Astrocyte (in vitro differentiated cells and primary cell): Measurements from ENCODE around the gene USP25. TPM values are rescaled to one million over a fixed set of nuclear protein-coding genes. Genes with fewer than 3 reads are reported as not detected.
A peak's percentile ranks its signal among the peaks of the same experiment; 100 is the strongest.

Experiments used
- DNase-seq: peaks from one replicate; pipeline ENCODE4 v3.0.0-alpha.2; 2010; ENCODE audit warnings: low read depth
- FAIRE-seq: peaks from 2 replicates; lab custom pipeline; 2011; peaks lifted over from hg19 to GRCh38; lab: Jason Lieb, UNC
- H2AFZ ChIP-seq: 2 replicates; pipeline ENCODE4 v1.6.0; 2012; ENCODE audit warnings: low read depth, low read length, inconsistent platforms
- H3K27ac ChIP-seq: 2 replicates; pipeline ENCODE4 v1.5.1; 2011; ENCODE audit warnings: low read depth, low read length, inconsistent platforms
- H3K27me3 ChIP-seq: 2 replicates; pipeline ENCODE4 v1.6.0; 2011; ENCODE audit warnings: low read length, inconsistent platforms; ENCODE audit not compliant: insufficient read depth
- H3K36me3 ChIP-seq: 2 replicates; pipeline ENCODE4 v1.5.1; 2011; ENCODE audit warnings: low read length, inconsistent platforms; ENCODE audit not compliant: insufficient read depth
- H3K4me1 ChIP-seq: 2 replicates; pipeline ENCODE4 v1.5.1; 2011; ENCODE audit warnings: low read length, inconsistent platforms; ENCODE audit not compliant: insufficient read depth
- H3K4me2 ChIP-seq: 2 replicates; pipeline ENCODE4 v1.6.0; 2012; ENCODE audit warnings: low read length, inconsistent platforms
- H3K4me3 ChIP-seq: 2 replicates; pipeline ENCODE4 v1.5.1; 2011; ENCODE audit warnings: low read depth, mild to moderate bottlenecking, low read length, inconsistent platforms; ENCODE audit not compliant: insufficient read depth
- H3K79me2 ChIP-seq: 2 replicates; pipeline ENCODE4 v1.6.0; 2012; ENCODE audit warnings: mild to moderate bottlenecking, low read length, inconsistent platforms; ENCODE audit not compliant: insufficient read depth
- H3K9ac ChIP-seq: 2 replicates; pipeline ENCODE4 v1.6.0; 2012; ENCODE audit warnings: mild to moderate bottlenecking, low read length, inconsistent platforms
- H3K9me3 ChIP-seq: 2 replicates; pipeline ENCODE4 v1.5.1; 2012; ENCODE audit warnings: low read depth, mild to moderate bottlenecking, low read length, inconsistent platforms; ENCODE audit not compliant: insufficient read depth
- H4K20me1 ChIP-seq: 2 replicates; pipeline ENCODE4 v1.6.0; 2012; ENCODE audit warnings: low read length, inconsistent platforms; ENCODE audit not compliant: insufficient read depth
- H3K27ac Mint-ChIP-seq: one replicate; pipeline ENCODE4 v1.8.0; 2021; ENCODE audit warnings: mild to moderate bottlenecking, mixed read lengths; ENCODE audit not compliant: unreplicated experiment
- H3K27me3 Mint-ChIP-seq: one replicate; pipeline ENCODE4 v1.8.0; 2021; ENCODE audit warnings: low read depth, mixed read lengths; ENCODE audit not compliant: unreplicated experiment
- H3K36me3 Mint-ChIP-seq: one replicate; pipeline ENCODE4 v1.8.0; 2021; ENCODE audit warnings: low read depth, mixed read lengths; ENCODE audit not compliant: unreplicated experiment
- H3K4me1 Mint-ChIP-seq: one replicate; pipeline ENCODE4 v1.8.0; 2021; ENCODE audit warnings: low read depth, mixed read lengths; ENCODE audit not compliant: unreplicated experiment
- H3K4me3 Mint-ChIP-seq: one replicate; pipeline ENCODE4 v1.8.0; 2021; ENCODE audit warnings: mild to moderate bottlenecking, moderate library complexity, mixed read lengths; ENCODE audit not compliant: unreplicated experiment
- H3K9me3 Mint-ChIP-seq: one replicate; pipeline ENCODE4 v1.8.0; 2021; ENCODE audit warnings: mild to moderate bottlenecking, mixed read lengths; ENCODE audit not compliant: unreplicated experiment
- CTCF ChIP-seq: IDR thresholded peaks from 2 replicates; pipeline ENCODE4 v1.5.1; 2011; ENCODE audit warnings: low read depth, mild to moderate bottlenecking, inconsistent platforms, low read length, moderate library complexity; ENCODE audit not compliant: insufficient read depth
- EZH2 ChIP-seq: IDR thresholded peaks from 2 replicates; pipeline ENCODE4 v1.6.1; 2012; ENCODE audit warnings: mild to moderate bottlenecking, low read length, inconsistent platforms; ENCODE audit not compliant: insufficient read depth
- total RNA-seq: library from RNA; stranded (reverse); gene quantifications from 2 replicates; pipeline ENCODE4 v1.2.1, GENCODE V29; 2021

USP25 gene
- total RNA-seq, 1 donor from 2014 or later, result 49.5 TPM

- DNase-seq, result no peak
- Histone ChIP-seq H3K4me2 (no peak overlapping the region), H3K79me2 (peaks cover 93% of the 10 kb centered on the region), H3K27ac (no peak overlapping the region), H3K4me3 (no peak overlapping the region), H3K27me3 (no peaks in the 10 kb centered on the region), H4K20me1 (peaks cover 57% of the 10 kb centered on the region), H2AFZ (no peak overlapping the region), H3K4me1 (peaks cover 6% of the 10 kb centered on the region), H3K36me3 (no peaks in the 10 kb centered on the region), H3K9ac (no peak overlapping the region), H3K9me3 (no peaks in the 10 kb centered on the region)
- Mint-ChIP-seq H3K27me3 (no peaks in the 10 kb centered on the region), H3K4me3 (no peak overlapping the region), H3K9me3 (no peaks in the 10 kb centered on the region), H3K4me1 (peaks cover 44% of the 10 kb centered on the region), H3K36me3 (no peaks in the 10 kb centered on the region), H3K27ac (no peak overlapping the region)
- FAIRE-seq, result no peak
- TF ChIP-seq CTCF (no peak), EZH2 (no peak)
These were observed 21.8 kb downstream of the USP25 start for GRCh38 chr21:15751546-15751945.

- Histone ChIP-seq H3K9ac (no peak overlapping the region), H2AFZ (no peak overlapping the region), H3K4me2 (no peak overlapping the region), H4K20me1 (peaks cover 63% of the 10 kb centered on the region), H3K27me3 (no peaks in the 10 kb centered on the region), H3K4me1 (peaks cover 6% of the 10 kb centered on the region), H3K36me3 (no peaks in the 10 kb centered on the region), H3K27ac (no peak overlapping the region), H3K4me3 (no peak overlapping the region), H3K79me2 (peaks cover 93% of the 10 kb centered on the region), H3K9me3 (no peaks in the 10 kb centered on the region)
- no peak for DNase-seq
- TF ChIP-seq CTCF (no peak), EZH2 (no peak)
- no peaks in the 10 kb centered on the region for H3K36me3 Mint-ChIP-seq
- peaks cover 50% of the 10 kb centered on the region for H3K4me1 Mint-ChIP-seq
- H3K4me3 Mint-ChIP-seq, result peak overlapping the region; percentile 73
- H3K27ac Mint-ChIP-seq, result peak overlapping the region; percentile 82
- H3K27me3 Mint-ChIP-seq, result no peaks in the 10 kb centered on the region
- no peak for FAIRE-seq
- H3K9me3 Mint-ChIP-seq, result no peaks in the 10 kb centered on the region
These were observed 23.1 kb downstream of the USP25 start for GRCh38 chr21:15752763-15753407.

GRCh38 chr21:15753741-15754140 lies 24.0 kb downstream of the USP25 start:
- Histone ChIP-seq H3K4me3 (no peak overlapping the region), H3K36me3 (no peaks in the 10 kb centered on the region), H3K27ac (no peak overlapping the region), H3K79me2 (peaks cover 94% of the 10 kb centered on the region), H4K20me1 (peaks cover 59% of the 10 kb centered on the region), H3K9me3 (no peaks in the 10 kb centered on the region), H3K4me2 (no peak overlapping the region), H3K9ac (no peak overlapping the region), H2AFZ (no peak overlapping the region), H3K27me3 (no peaks in the 10 kb centered on the region), H3K4me1 (peaks cover 6% of the 10 kb centered on the region)
- H3K9me3 Mint-ChIP-seq, result no peaks in the 10 kb centered on the region
- H3K27ac Mint-ChIP-seq, result no peak overlapping the region
- FAIRE-seq (no peak), DNase-seq (no peak)
- H3K27me3 Mint-ChIP-seq, result no peaks in the 10 kb centered on the region
- no peak for TF ChIP-seq EZH2
- no peak for TF ChIP-seq CTCF
- H3K4me3 Mint-ChIP-seq, result no peak overlapping the region
- H3K36me3 Mint-ChIP-seq, result peaks cover 2% of the 10 kb centered on the region
- peaks cover 50% of the 10 kb centered on the region for H3K4me1 Mint-ChIP-seq
